GM12873 (cell line): ENCODE results near the gene CIC.

Experiments
- TF ChIP-seq, protein P1 (sequence below): IDR thresholded peaks from 2 replicates; pipeline ENCODE4 v1.5.1; 2012; ENCODE audit warnings: low read depth, mild to moderate bottlenecking, moderate library complexity, low read length, control low read depth; ENCODE audit not compliant: insufficient read depth; ENCODE audit errors: missing control alignments

CIC gene

GRCh38 chr19:42312370-42312769 lies 43.3 kb downstream of the CIC start:
- TF ChIP-seq, protein P1, sequence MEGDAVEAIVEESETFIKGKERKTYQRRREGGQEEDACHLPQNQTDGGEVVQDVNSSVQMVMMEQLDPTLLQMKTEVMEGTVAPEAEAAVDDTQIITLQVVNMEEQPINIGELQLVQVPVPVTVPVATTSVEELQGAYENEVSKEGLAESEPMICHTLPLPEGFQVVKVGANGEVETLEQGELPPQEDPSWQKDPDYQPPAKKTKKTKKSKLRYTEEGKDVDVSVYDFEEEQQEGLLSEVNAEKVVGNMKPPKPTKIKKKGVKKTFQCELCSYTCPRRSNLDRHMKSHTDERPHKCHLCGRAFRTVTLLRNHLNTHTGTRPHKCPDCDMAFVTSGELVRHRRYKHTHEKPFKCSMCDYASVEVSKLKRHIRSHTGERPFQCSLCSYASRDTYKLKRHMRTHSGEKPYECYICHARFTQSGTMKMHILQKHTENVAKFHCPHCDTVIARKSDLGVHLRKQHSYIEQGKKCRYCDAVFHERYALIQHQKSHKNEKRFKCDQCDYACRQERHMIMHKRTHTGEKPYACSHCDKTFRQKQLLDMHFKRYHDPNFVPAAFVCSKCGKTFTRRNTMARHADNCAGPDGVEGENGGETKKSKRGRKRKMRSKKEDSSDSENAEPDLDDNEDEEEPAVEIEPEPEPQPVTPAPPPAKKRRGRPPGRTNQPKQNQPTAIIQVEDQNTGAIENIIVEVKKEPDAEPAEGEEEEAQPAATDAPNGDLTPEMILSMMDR: no peak

DNA sequence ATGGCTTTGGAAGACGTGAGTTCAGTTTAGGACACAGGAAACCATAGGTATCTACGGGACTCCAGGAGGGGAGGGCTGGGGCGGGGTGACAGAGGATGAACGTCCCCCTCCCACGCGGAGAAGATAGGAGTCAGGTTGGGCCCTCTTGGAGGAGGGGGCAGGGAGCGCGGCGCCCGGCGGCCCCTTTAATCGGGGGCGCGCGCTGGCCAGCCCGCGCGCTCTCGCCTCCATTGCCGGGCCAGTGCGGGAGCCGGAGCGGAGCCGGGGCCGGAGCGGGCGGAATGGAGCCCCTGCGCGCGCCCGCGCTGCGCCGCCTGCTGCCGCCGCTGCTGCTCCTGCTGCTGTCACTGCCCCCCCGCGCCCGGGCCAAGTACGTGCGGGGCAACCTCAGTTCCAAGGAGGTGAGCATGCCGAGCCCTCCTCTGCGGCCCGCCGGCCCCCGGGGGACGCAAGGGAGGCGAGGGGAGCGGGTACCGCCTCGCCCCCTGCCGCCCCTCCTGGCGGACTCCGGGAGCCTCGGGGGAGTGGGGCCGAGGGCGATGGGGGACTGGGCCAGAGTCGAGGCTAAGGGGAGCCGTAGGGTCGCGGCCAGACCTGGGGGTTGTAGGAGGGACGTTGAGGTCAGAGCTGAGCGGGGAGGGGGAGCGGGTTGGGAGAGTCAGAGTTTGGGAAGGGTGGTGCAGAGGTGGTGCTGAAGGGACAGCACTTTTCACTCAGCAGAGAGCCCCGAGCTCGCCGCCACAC lies 44.2 kb downstream of the CIC start, which contains the start of gene TMEM145:
Gene TMEM145, plus strand, starts transcription at position 214 of the 744 bp plus-strand sequence. Its CDS starts 68 bp downstream, at position 282.
- TF ChIP-seq, protein P1: peak; percentile 12

- TF ChIP-seq, protein P1: no peak
Measured at GRCh38 chr19:42313840-42314755, 45.0 kb downstream of the CIC start.

- TF ChIP-seq, protein P1: no peak
Measured at GRCh38 chr19:42315024-42315423, 46.0 kb downstream of the CIC start.

GRCh38 chr19:42316223-42317211 lies 47.5 kb downstream of the CIC start:
- TF ChIP-seq, protein P1: no peak

DNA sequence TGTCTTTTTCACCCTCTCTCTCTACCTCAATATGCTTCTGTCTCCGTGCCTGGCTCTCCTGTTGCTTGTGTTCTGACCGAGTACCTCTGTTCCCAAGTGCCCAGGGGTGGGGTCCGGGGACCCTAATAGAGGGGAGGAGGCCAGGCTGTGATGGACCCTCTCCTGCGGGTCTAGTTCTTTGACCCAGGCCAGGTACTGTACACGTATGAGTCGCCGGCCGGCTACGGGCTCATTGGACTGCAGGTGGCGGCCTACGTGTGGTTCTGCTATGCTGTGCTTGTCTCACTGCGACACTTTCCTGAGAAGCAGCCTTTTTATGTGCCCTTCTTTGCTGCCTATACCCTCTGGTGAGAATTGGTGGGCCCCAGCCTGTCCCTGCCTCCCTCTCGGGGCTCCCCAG lies 48.5 kb downstream of the CIC start:
- TF ChIP-seq, protein P1: no peak
